Stimulated activated CD4-positive, alpha-beta T cell treated with anti-CD3 and anti-CD28 coated beads, Interleukin-4, amount 100 ng/mL, for 1 hour (primary cell): ENCODE measurements around the gene BTC.
"Not testable (repeated sequence)": the region's sequence is repeated elsewhere in the genome, so short reads cannot be mapped to it uniquely, and the experiment has no call there.

Experiments used
- DNase-seq: peaks from one replicate; pipeline ENCODE4 v3.0.0-alpha.2; 2020

Gene BTC

DNA sequence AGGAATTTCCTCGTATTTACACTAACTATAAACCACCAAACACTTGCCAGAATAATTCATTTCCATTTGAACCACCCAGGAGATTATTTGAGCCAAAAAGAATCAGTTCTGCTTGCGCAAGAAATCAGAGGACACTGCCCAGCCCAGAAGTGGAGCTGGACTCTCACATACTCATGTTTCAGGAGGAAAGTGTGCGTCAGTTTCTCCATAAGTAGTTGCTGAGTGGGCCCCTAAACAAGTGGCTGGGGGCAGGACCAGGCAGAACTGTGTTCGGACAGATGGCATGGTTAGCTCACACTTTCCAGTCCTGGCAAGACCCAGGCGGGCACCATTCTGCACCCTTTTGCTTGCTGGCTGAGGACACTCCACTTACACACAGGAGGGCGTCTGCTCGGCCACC, 38.8 kb downstream of the BTC start:
- no peak for DNase-seq

GRCh38 chr4:74754218-74754617, 40.1 kb downstream of the BTC start:
- DNase-seq, result no peak

GRCh38 chr4:74752798-74753197, 41.5 kb downstream of the BTC start:
- no peak for DNase-seq

DNA sequence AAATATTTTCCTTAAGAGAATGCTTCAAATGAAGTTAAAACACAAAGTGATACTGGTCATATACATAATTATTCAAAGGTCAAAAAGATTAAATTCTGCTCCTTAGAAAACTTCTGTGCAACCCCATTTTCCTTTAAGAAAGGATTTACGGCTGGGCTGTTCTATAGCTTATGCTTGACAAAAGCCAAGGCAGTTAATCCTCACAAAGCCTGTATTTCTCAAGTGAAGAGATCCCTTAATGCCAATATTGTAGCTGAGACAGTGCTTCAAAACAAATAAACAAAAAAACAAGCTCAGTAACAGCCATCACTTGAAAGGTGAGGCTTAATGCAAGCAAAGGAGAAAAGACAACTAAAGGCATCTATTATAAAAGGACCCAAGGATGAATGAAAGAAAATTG, 42.5 kb downstream of the BTC start:
- DNase-seq, result no peak

DNA sequence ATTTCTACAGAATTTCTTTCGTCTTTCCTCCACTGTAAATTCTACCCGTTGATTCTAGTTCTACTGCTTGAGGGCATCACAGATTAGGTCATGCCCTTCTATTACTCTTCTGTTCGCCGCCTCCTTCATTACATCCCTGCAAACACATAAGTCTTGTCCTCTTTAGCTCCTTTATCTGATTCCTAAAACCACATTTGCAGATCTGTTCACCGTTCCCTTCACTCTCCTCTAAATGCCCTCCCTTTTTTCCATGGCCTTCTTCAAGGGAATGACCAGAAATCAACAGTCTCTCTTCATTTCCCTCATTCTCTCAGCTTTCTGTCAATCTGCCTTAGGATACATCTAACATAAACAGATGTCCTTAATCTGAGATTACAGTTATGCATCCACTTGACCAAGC, 43.1 kb downstream of the BTC start:
- no peak for DNase-seq

- DNase-seq, result no peak
Measured at GRCh38 chr4:74742185-74742584, 52.1 kb downstream of the BTC start.

DNA sequence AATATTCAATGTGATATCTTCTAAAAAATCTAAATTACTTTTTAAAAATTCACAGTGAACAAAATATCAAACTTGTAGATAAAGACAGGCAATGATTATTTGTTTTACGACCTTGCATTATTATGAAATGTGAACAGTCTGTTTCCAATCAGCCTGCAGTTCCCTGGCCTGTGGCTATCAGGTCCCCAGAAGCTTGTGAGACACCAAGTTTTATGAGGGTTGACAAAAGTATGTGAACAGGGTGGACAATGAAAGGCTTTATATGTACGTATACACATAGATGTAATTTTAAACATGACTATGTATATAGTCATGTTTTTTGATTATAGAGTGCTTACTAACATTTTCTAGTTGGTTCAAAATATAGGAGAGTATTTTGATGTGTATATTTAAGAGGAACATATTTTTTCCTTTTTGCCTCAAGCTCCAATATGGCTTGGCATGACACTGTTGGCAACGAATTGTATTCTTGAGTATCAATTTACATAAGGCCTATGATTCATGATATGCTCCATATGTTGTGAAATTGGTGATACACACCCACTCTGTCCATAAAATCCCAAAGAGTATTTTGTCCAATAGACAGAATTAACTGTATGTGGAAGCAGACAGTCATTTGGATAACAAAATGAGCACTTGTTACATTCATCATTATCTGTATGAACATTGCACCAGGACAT, 55.7 kb downstream of the BTC start:
- no peak for DNase-seq

GRCh38 chr4:74734995-74735394, 59.3 kb downstream of the BTC start:
- no peak for DNase-seq

DNA sequence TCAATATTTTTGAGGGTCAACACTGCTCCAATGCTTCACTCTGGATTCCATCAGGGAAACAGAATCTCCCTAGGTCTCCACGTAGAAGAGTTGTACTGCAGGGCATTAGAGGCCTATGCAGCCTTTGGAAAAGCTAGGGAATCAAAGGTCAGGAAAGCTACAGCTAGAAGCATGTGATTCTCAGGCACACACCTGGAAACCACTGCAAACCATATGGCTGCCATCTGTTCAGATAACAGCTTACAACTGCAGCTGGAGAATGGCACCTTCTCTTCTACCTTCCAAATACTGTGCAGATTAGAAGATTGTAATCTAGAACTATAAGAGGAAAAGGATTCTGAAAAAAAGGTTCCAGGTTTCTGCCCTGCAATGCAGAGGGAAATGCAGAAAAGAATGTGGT, 60.6 kb downstream of the BTC start:
- DNase-seq, result no peak

DNA sequence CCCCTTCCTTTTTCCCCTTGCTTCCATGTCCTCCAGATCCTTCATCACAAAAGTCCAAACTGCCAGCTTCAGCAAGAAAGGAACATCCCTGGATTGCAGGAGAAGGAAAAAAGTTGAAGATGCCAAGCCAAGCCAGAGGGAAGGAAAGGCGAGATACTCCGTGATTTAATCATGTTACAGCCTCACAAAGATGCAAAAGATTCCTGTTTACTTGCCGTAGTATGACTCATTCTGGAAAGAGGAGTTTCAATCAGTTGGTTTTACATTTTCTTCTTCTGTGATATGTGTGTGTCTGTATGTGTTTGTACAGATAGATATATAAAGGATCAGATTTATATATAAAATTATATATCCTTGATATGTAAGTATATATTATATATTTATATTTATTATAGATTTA, 69.3 kb downstream of the BTC start:
- no peak for DNase-seq

GRCh38 chr4:74716436-74716765, 77.9 kb downstream of the BTC start:
- DNase-seq, result no peak

DNA sequence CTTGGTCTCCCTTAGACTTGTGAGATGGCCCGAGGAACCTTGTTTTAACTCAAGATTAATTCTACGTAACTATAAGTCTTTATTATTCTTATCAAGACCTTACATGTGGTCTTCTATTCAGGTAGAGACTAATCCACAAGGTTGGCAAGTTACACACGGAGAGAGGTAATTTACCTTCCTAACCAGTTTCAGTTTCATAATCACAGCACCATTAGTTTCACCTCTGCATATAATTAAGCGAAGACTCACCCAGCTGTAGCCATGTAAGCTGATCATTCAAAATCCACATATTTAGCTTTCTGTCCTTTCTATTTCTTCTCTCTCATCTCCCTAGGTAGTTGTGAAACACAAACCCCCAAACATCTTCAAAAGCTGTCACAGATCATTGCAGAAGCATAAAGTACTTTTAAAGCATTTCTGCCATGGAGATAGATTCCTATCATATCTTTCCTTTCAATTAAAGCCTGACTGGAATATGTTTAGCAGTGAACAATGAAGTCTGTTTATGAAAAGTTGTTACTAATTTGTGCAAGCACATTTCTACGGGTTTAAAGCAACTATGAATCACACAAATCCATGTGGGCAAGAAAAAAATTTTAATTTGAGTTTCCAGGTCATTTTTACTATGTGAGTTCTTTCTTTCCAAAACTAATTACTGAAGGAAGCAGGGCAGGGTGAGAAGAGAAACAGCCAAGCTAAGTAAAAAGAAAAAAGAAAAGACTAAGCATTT, 78.5 kb downstream of the BTC start:
- DNase-seq, result no peak

DNA sequence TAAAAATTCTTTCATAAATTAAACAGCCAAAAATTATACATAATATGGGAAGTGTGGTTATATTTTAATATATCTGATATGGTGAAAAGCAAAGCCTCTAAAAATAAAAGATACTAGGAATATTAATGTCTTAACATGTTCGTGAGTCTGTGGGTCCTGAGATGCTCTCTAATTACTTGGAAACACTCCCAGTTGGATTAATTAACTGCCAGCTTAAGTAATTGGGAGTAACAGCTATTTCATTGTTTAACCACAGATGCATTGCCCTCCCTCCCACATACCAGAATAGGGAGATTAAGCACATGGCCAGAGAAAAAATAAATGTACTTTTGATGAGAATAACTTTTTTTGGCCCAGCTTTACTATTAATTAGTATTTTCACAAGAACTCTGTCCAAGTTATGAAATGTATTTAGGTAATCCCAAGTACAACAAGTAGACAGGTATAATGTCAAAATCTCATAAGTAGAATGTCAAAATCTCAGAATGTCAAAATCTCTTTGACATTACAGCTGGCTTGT, 79.7 kb downstream of the BTC start:
- DNase-seq, result no peak

DNA sequence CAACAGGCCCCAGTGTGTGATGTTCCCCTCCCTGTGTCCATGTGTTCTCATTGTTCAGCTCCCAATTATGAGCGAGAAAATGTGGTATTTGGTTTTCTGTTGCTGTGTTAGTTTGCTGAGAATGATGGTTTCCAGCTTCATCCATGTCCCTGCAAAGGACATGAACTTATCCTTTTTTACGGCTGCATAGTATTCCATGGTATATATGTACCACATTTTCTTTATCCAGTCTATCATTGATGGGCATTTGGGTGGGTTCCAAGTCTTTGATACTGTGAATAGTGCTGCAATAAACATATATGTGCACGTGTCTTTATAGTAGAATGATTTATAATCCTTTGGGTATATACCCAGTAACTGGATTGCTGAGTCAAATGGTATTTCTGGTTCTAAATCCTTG, 86.2 kb downstream of the BTC start:
- not testable (repeated sequence) for DNase-seq
